Measurements from ENCODE around the gene PLA2G3. TPM values are rescaled to one million over a fixed set of nuclear protein-coding genes. Genes with fewer than 3 reads are reported as not detected.

PLA2G3 gene
- total RNA-seq, 3 donors from 2014 or later (not counting 1 experiment from before 2014, with no cell fraction given) = not detected

DNA sequence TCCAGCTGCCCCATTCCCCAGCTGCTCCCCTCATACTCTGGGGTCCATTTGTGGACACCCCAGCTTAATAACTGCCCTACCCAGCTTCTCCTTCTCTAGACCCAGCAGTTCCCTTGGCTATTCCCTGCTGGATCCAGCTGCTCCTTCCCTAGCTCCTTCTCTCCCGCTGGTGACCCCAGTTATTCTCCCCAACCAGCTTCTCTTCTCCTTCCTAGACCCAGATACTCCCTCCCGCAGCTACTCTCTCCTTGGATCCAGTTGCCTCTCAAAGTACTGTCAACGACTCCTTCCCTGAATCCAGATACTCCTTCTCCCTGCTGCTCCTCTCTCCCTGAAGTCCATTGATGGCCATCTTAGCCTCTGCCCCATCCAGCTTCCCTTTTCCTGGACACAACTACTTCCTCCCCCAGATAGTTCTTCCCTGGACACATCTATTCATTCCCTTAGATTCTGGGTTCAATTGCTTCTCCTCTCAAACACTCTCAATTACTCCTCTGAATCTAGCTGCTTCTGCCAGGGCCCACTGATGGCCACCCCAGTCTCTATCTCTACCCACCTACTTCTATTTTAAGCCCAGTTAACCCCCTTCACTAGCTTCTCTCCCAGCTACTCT lies 44.6 kb downstream of the PLA2G3 start:
- no peak overlapping the region for H3K27ac Mint-ChIP-seq
- no peaks in the 10 kb centered on the region for H3K27me3 ChIP-seq (ENCODE audit: control insufficient read depth, insufficient read depth, low read length)
- no peaks in the 10 kb centered on the region for H3K9me3 Mint-ChIP-seq
- peaks cover 0 to 4% of the 10 kb centered on the region in 2 donors for H3K4me1 Mint-ChIP-seq
- H3K4me3 Mint-ChIP-seq = no peak overlapping the region
- WGBS (ENCODE audit: insufficient coverage) = 95% methylated on average over 3 of the region's 3 CpGs
- intact Hi-C loops (cut with micrococcal nuclease) = no loop called here
- no peak overlapping the region for H3K27ac ChIP-seq (ENCODE audit: low read length)
- no peaks in the 10 kb centered on the region for H3K4me1 ChIP-seq (ENCODE audit: control insufficient read depth, insufficient read depth, low read length)
- H3K27me3 Mint-ChIP-seq (ENCODE audit: low read depth in 2 of 2) = no peaks in the 10 kb centered on the region
- no peak overlapping the region for H3K4me3 ChIP-seq (ENCODE audit: low read length)
- no peaks in the 10 kb centered on the region for H3K9me3 ChIP-seq (ENCODE audit: control insufficient read depth, insufficient read depth, low read length)
- DNase-seq (no peak), ATAC-seq (no peak)
- no peaks in the 10 kb centered on the region for H3K36me3 ChIP-seq (ENCODE audit: control insufficient read depth, insufficient read depth, low read length)
- H3K36me3 Mint-ChIP-seq = no peaks in the 10 kb centered on the region
- TF ChIP-seq, protein P1, sequence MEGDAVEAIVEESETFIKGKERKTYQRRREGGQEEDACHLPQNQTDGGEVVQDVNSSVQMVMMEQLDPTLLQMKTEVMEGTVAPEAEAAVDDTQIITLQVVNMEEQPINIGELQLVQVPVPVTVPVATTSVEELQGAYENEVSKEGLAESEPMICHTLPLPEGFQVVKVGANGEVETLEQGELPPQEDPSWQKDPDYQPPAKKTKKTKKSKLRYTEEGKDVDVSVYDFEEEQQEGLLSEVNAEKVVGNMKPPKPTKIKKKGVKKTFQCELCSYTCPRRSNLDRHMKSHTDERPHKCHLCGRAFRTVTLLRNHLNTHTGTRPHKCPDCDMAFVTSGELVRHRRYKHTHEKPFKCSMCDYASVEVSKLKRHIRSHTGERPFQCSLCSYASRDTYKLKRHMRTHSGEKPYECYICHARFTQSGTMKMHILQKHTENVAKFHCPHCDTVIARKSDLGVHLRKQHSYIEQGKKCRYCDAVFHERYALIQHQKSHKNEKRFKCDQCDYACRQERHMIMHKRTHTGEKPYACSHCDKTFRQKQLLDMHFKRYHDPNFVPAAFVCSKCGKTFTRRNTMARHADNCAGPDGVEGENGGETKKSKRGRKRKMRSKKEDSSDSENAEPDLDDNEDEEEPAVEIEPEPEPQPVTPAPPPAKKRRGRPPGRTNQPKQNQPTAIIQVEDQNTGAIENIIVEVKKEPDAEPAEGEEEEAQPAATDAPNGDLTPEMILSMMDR (IDR thresholded peaks at IDR 0.05) = no peak

- no peak overlapping the region for H3K4me3 ChIP-seq (ENCODE audit: low read length)
- no peaks in the 10 kb centered on the region for H3K9me3 ChIP-seq (ENCODE audit: control insufficient read depth, insufficient read depth, low read length)
- Mint-ChIP-seq H3K4me3 (no peak overlapping the region), H3K27ac (no peak overlapping the region), H3K9me3 (no peaks in the 10 kb centered on the region), H3K27me3 (ENCODE audit: low read depth in 2 of 2) (no peaks in the 10 kb centered on the region), H3K36me3 (no peaks in the 10 kb centered on the region), H3K4me1 (peaks cover 0 to 4% of the 10 kb centered on the region in 2 donors)
- no peak for ATAC-seq
- no peaks in the 10 kb centered on the region for H3K4me1 ChIP-seq (ENCODE audit: control insufficient read depth, insufficient read depth, low read length)
- TF ChIP-seq, protein P1 (IDR thresholded peaks at IDR 0.05) = no peak
- H3K27me3 ChIP-seq (ENCODE audit: control insufficient read depth, insufficient read depth, low read length) = no peaks in the 10 kb centered on the region
- no peaks in the 10 kb centered on the region for H3K36me3 ChIP-seq (ENCODE audit: control insufficient read depth, insufficient read depth, low read length)
- intact Hi-C loops (cut with micrococcal nuclease) = no loop called here
- no peak overlapping the region for H3K27ac ChIP-seq (ENCODE audit: low read length)
- 95% methylated on average over 7 of the region's 7 CpGs for WGBS (ENCODE audit: insufficient coverage)
- no peak for DNase-seq
Observed at GRCh38 chr22:31094741-31095140, 45.6 kb downstream of the PLA2G3 start.

GRCh38 chr22:31094021-31094551 lies 46.2 kb downstream of the PLA2G3 start:
- Mint-ChIP-seq H3K27ac (no peak overlapping the region), H3K27me3 (ENCODE audit: low read depth in 2 of 2) (no peaks in the 10 kb centered on the region), H3K4me1 (peaks cover 0 to 4% of the 10 kb centered on the region in 2 donors), H3K4me3 (no peak overlapping the region), H3K36me3 (no peaks in the 10 kb centered on the region), H3K9me3 (no peaks in the 10 kb centered on the region)
- no peak for ATAC-seq
- intact Hi-C loops (cut with micrococcal nuclease) = no loop called here
- no peak for DNase-seq
- no peaks in the 10 kb centered on the region for H3K27me3 ChIP-seq (ENCODE audit: control insufficient read depth, insufficient read depth, low read length)
- H3K4me1 ChIP-seq (ENCODE audit: control insufficient read depth, insufficient read depth, low read length) = peaks cover 5% of the 10 kb centered on the region
- H3K36me3 ChIP-seq (ENCODE audit: control insufficient read depth, insufficient read depth, low read length) = no peaks in the 10 kb centered on the region
- H3K9me3 ChIP-seq (ENCODE audit: control insufficient read depth, insufficient read depth, low read length) = no peaks in the 10 kb centered on the region
- WGBS (ENCODE audit: insufficient coverage) = 92% methylated on average over 5 of the region's 5 CpGs
- TF ChIP-seq, protein P1 (IDR thresholded peaks at IDR 0.05) = no peak
- H3K4me3 ChIP-seq (ENCODE audit: low read length) = no peak overlapping the region
- H3K27ac ChIP-seq (ENCODE audit: low read length) = no peak overlapping the region

All from natural killer cell (primary cell).